Left ventricle myocardium inferior (tissue), 1 donor: ENCODE results near the gene DAAM1. TPM values are rescaled to one million over a fixed set of nuclear protein-coding genes. Genes with fewer than 3 reads are reported as not detected.

Experiments used
- DNase-seq: peaks from one replicate; pipeline ENCODE4 v3.0.0-alpha.2; 2020
- H3K27ac ChIP-seq: fragments of 200-600 bp; replicated peaks from 2 replicates; pipeline ENCODE4 v1.8.0; 2021
- H3K27me3 ChIP-seq: fragments of 200-600 bp; 2 replicates; pipeline ENCODE4 v1.8.0; 2021; ENCODE audit warnings: low read depth
- H3K36me3 ChIP-seq: fragments of 200-600 bp; 2 replicates; pipeline ENCODE4 v1.8.0; 2021
- H3K4me1 ChIP-seq: fragments of 200-600 bp; 2 replicates; pipeline ENCODE4 v1.8.0; 2021
- H3K4me3 ChIP-seq: fragments of 200-600 bp; 2 replicates; pipeline ENCODE4 v1.8.0; 2021; ENCODE audit warnings: mild to moderate bottlenecking, moderate library complexity
- H3K9me3 ChIP-seq: fragments of 200-600 bp; replicated peaks from 2 replicates; pipeline ENCODE4 v1.8.0; 2021
- intact Hi-C: fragments of 100-400 bp; cut with micrococcal nuclease; formaldehyde crosslinking; loops from one replicate; pipeline ENCODE4 v1.11.0; 2022
- total RNA-seq: library from RNA; stranded (reverse); fragmentation: NEBNext Ultra II Directional; extraction: Animal tissue kit (Norgen Biotek cat#: 25700); gene quantifications from one replicate; pipeline ENCODE4 v1.2.1, GENCODE V29; 2021
- TF ChIP-seq, protein P1 (sequence below): fragments of 200-600 bp; IDR thresholded peaks from 2 replicates; pipeline ENCODE4 v1.8.0; 2021; ENCODE audit warnings: antibody characterized with exemption, mild to moderate bottlenecking, borderline replicate concordance
- donor health status: DM: no; HTN: yes; CAD: no; lungs with severe emphysema.

Gene DAAM1
- total RNA-seq, 1 donor from 2014 or later: 84.8 TPM

DNA sequence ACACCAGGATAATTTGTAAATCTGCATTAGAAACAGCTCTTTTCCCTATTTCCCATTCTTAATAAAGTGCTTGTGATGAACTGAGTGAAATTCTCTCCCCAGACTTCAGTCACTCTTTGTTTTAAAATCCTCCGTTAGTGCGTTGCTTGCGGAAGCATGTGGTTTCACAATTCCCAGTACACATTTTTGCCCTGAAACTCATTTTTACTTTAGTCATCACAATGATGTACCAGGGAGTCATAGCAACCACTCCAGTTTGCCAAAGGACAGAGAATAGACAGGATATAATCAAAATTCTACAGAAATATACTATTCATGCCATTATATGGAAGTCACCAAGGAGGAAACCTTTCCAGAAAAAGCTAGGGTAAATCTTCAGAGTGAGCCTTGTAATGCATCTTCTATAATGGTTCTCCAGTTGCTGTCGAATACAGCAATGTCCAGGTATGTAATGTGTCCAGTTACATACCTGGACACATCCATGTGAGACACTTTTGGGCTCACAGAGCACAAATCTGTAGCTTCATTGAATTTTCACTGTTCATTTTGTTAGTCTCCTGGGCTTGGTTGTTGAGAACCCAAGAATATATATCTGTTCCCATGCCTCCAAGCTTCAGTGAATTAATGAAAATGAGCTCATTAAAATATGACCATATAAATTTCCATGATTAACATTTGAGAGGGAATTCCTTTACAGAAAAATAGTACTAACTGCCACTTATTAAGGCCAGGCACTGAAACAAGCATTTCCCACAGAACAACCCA is 219.0 kb downstream of the DAAM1 start:
- peak overlapping the region; percentile 81 for H3K27ac ChIP-seq
- peaks cover 6% of the 10 kb centered on the region for H3K9me3 ChIP-seq
- no peaks in the 10 kb centered on the region for H3K36me3 ChIP-seq
- TF ChIP-seq, protein P1, sequence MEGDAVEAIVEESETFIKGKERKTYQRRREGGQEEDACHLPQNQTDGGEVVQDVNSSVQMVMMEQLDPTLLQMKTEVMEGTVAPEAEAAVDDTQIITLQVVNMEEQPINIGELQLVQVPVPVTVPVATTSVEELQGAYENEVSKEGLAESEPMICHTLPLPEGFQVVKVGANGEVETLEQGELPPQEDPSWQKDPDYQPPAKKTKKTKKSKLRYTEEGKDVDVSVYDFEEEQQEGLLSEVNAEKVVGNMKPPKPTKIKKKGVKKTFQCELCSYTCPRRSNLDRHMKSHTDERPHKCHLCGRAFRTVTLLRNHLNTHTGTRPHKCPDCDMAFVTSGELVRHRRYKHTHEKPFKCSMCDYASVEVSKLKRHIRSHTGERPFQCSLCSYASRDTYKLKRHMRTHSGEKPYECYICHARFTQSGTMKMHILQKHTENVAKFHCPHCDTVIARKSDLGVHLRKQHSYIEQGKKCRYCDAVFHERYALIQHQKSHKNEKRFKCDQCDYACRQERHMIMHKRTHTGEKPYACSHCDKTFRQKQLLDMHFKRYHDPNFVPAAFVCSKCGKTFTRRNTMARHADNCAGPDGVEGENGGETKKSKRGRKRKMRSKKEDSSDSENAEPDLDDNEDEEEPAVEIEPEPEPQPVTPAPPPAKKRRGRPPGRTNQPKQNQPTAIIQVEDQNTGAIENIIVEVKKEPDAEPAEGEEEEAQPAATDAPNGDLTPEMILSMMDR: no peak
- intact Hi-C loops: no loop called here
- no peaks in the 10 kb centered on the region for H3K27me3 ChIP-seq
- DNase-seq: no peak
- H3K4me3 ChIP-seq: peak overlapping the region; percentile 0
- peaks cover 21% of the 10 kb centered on the region for H3K4me1 ChIP-seq

DNA sequence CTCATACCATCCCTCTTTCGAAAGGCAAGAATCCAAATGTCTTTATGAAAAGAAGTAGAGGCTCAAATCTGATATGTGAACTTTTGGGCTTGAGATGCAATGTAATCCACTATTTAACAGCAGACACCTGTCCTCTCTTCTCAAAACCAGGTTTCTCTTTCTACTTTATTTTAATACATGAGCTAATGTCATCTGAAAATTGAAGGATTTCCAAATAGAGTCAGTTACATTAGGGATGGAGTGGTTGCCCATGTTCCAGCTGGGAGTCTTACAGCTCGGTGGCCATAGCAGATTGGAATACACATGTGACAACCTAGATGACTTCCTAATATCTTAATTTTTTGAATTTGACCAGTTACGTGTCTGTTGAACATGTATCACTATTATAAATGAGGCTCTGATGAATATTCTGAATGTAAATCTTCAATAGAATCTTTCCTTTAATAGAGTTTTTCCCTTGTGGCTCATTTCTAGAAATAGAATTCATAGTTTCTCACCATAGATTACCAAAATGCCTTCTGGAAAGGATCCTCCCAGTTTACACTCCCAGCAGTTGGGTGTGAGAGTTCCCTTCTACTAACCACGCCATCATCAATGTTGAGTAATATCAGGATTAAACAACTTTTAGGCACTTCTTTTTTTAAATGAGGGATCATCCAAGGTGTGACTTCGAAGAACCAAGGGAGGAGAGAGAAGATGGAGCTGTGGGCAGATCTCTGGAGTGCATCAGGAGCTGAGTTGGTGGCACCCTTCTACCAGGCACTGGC is 227.6 kb downstream of the DAAM1 start:
- intact Hi-C loops: no loop called here

DNA sequence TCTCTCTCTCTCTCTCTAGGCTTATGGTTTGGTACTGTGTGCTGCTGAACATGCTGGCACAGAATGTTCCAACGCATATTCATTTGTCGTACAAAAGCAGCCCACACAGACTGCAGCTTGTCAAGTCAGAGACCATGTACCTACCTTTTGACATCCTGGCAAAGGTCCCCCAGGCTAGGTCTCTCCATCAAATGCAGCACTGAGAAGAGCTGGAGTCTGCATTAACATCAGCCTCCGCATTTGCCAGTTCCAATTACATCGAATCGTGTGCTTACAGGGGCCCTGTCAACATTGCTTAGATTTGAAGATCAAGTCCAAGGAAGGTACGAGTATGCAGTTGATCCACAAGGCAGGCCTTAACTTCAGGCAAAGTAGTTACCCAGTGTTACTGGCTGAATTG is 228.8 kb downstream of the DAAM1 start:
- H3K4me3 ChIP-seq: no peak overlapping the region
- H3K27ac ChIP-seq: no peak overlapping the region
- peaks cover 15% of the 10 kb centered on the region for H3K4me1 ChIP-seq
- TF ChIP-seq, protein P1: no peak
- DNase-seq: no peak
- no peaks in the 10 kb centered on the region for H3K36me3 ChIP-seq
- intact Hi-C loops: no loop called here
- H3K9me3 ChIP-seq: no peaks in the 10 kb centered on the region
- no peaks in the 10 kb centered on the region for H3K27me3 ChIP-seq

More for the DNA sequence above, 227.6 kb downstream of the DAAM1 start:
- TF ChIP-seq, protein P1: no peak
- no peak for DNase-seq
- peaks cover 10% of the 10 kb centered on the region for H3K4me1 ChIP-seq
- H3K36me3 ChIP-seq: no peaks in the 10 kb centered on the region
- H3K4me3 ChIP-seq: no peak overlapping the region
- no peak overlapping the region for H3K27ac ChIP-seq
- no peaks in the 10 kb centered on the region for H3K9me3 ChIP-seq
- no peaks in the 10 kb centered on the region for H3K27me3 ChIP-seq

DNA sequence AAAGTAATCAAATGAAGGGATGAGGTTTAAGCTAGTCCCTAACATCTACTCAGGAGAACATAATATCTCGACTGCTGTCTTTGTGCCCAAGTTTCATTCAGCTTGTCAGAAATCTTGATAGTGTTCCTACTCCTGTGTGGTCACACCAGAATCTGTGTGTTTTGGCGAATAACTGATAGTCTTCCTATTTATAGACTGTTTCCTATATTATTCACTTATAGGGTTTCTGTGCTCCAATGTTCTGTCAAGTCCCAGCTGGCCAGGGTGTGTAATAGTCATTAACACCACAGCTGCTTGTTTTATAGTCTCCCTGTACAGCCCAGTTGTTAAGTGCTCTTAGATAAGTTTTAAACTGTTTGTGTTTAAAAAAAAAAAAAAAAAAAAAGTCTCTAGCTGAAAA is 230.8 kb downstream of the DAAM1 start:
- TF ChIP-seq, protein P1: no peak
- Histone ChIP-seq H3K9me3 (no peaks in the 10 kb centered on the region), H3K4me1 (peaks cover 27% of the 10 kb centered on the region), H3K4me3 (no peak overlapping the region), H3K27me3 (no peaks in the 10 kb centered on the region), H3K36me3 (no peaks in the 10 kb centered on the region), H3K27ac (peak overlapping the region; percentile 39)
- DNase-seq: no peak
- intact Hi-C loops: no loop called here
